Neural cell (in vitro differentiated cells): Measurements from ENCODE around the gene GOLM1. TPM values are rescaled to one million over a fixed set of nuclear protein-coding genes. Genes with fewer than 3 reads are reported as not detected.

Experiments
- H2AFZ ChIP-seq: fragments of 200-600, 300-800 bp; sonication (generic), shearing (Covaris generic); 2 replicates; pipeline ENCODE4 v1.6.0; 2014; ENCODE audit warnings: low read depth, mild to moderate bottlenecking, antibody characterized with exemption, low read length, moderate library complexity
- H3F3A ChIP-seq: fragments of 200-600 bp; shearing (Covaris generic); 2 replicates; pipeline ENCODE4 v1.6.1; 2016; ENCODE audit warnings: mild to moderate bottlenecking, moderate library complexity, mixed read lengths, antibody characterized with exemption, low read length; ENCODE audit not compliant: insufficient read depth, poor library complexity, severe bottlenecking
- H3K27ac ChIP-seq: fragments of 200-600, 300-800 bp; sonication (generic), shearing (Covaris generic); 2 replicates; pipeline ENCODE4 v1.5.1; 2014; ENCODE audit warnings: mild to moderate bottlenecking, low read length, moderate library complexity
- H3K27me3 ChIP-seq: fragments of 300-800, 200-600 bp; sonication (generic), shearing (Covaris generic); 2 replicates; pipeline ENCODE4 v1.6.0; 2014; ENCODE audit warnings: mild to moderate bottlenecking, low read depth, low read length, moderate library complexity; ENCODE audit not compliant: insufficient read depth
- H3K36me3 ChIP-seq: fragments of 300-800, 200-600 bp; sonication (generic), shearing (Covaris generic); 2 replicates; pipeline ENCODE4 v1.5.1; 2014; ENCODE audit warnings: mild to moderate bottlenecking, antibody characterized with exemption, low read length, moderate library complexity; ENCODE audit not compliant: insufficient read depth
- H3K4me2 ChIP-seq: fragments of 300-800, 200-600 bp; sonication (generic), shearing (Covaris generic); 2 replicates; pipeline ENCODE4 v1.6.0; 2014; ENCODE audit warnings: mild to moderate bottlenecking, low read length
- H3K4me3 ChIP-seq: fragments of 300-800, 200-600 bp; sonication (generic), shearing (Covaris generic); 2 replicates; pipeline ENCODE4 v1.5.1; 2014; ENCODE audit warnings: mild to moderate bottlenecking, low read length, moderate library complexity
- H3K79me2 ChIP-seq: fragments of 200-600 bp; shearing (Covaris generic); replicated peaks from 2 replicates; pipeline ENCODE4 v1.6.0; 2014; ENCODE audit warnings: mild to moderate bottlenecking, low read length, moderate library complexity; ENCODE audit not compliant: insufficient read depth
- H3K9ac ChIP-seq: fragments of 300-800, 200-600 bp; sonication (generic), shearing (Covaris generic); 2 replicates; pipeline ENCODE4 v1.6.1; 2016; ENCODE audit warnings: mild to moderate bottlenecking, low read length, mixed read lengths
- H3K9me2 ChIP-seq: fragments of 200-600 bp; shearing (Covaris generic); 2 replicates; pipeline ENCODE4 v1.6.1; 2016; ENCODE audit warnings: mild to moderate bottlenecking, low read length, mixed read lengths; ENCODE audit not compliant: insufficient read depth
- H3K9me3 ChIP-seq: fragments of 200-600, 300-800 bp; sonication (generic), shearing (Covaris generic); 2 replicates; pipeline ENCODE4 v1.6.1; 2016; ENCODE audit warnings: mild to moderate bottlenecking, mixed run types, low read length, moderate library complexity, mixed read lengths
- H4K20me1 ChIP-seq: fragments of 200-600 bp; shearing (Covaris generic); 2 replicates; pipeline ENCODE4 v1.6.1; 2016; ENCODE audit warnings: mild to moderate bottlenecking, mixed run types; ENCODE audit not compliant: insufficient read depth
- EP300 ChIP-seq: fragments of 450-650 bp; conservative IDR thresholded peaks from 2 replicates; pipeline ENCODE4 v1.6.1; 2014; ENCODE audit warnings: antibody characterized with exemption, mild to moderate bottlenecking, moderate library complexity; ENCODE audit not compliant: poor library complexity, severe bottlenecking
- EZH2 ChIP-seq: fragments of 200-600, 300-800 bp; shearing (Covaris generic), sonication (generic); IDR thresholded peaks from 2 replicates; pipeline ENCODE4 v1.6.1; 2014; ENCODE audit warnings: antibody characterized with exemption, low read length, borderline replicate concordance, mild to moderate bottlenecking; ENCODE audit not compliant: insufficient read depth, poor library complexity, severe bottlenecking
- MXI1 ChIP-seq: fragments of 450-650 bp; conservative IDR thresholded peaks from 2 replicates; pipeline ENCODE4 v1.6.1; 2014; ENCODE audit warnings: antibody characterized with exemption, mild to moderate bottlenecking; ENCODE audit not compliant: poor library complexity, severe bottlenecking
- POLR2AphosphoS5 ChIP-seq: IDR thresholded peaks from 2 replicates; pipeline ENCODE4 v1.6.1; 2012
- RAD21 ChIP-seq: fragments of 450-650 bp; conservative IDR thresholded peaks from 2 replicates; pipeline ENCODE4 v1.6.1; 2014; ENCODE audit warnings: antibody characterized with exemption, mild to moderate bottlenecking, moderate library complexity
- SMC3 ChIP-seq: fragments of 450-650 bp; conservative IDR thresholded peaks from 2 replicates; pipeline ENCODE4 v1.6.1; 2014; ENCODE audit warnings: antibody characterized with exemption, mild to moderate bottlenecking, moderate library complexity; ENCODE audit not compliant: poor library complexity
- TAF1 ChIP-seq: IDR thresholded peaks from 2 replicates; pipeline ENCODE4 v1.6.1; 2012; ENCODE audit warnings: low read depth
- polyA plus RNA-seq: library from polyadenylated mRNA; depleted of rRNA; stranded (reverse); fragments of >200 nt; gene quantifications from 2 replicates; pipeline ENCODE4 v1.2.3, GENCODE V29; 2014
- TF ChIP-seq, protein P1 (sequence below): IDR thresholded peaks from 2 replicates; pipeline ENCODE4 v1.6.1; 2012; ENCODE audit warnings: borderline replicate concordance
- TF ChIP-seq, protein P2 (sequence below): fragments of 450-650 bp; IDR thresholded peaks from 2 replicates; pipeline ENCODE4 v1.5.1; 2014; ENCODE audit warnings: antibody characterized with exemption, mild to moderate bottlenecking, moderate library complexity; ENCODE audit not compliant: poor library complexity, severe bottlenecking

GOLM1 gene
- polyA plus RNA-seq, 1 donor from 2014 or later, result 77.4 TPM

DNA sequence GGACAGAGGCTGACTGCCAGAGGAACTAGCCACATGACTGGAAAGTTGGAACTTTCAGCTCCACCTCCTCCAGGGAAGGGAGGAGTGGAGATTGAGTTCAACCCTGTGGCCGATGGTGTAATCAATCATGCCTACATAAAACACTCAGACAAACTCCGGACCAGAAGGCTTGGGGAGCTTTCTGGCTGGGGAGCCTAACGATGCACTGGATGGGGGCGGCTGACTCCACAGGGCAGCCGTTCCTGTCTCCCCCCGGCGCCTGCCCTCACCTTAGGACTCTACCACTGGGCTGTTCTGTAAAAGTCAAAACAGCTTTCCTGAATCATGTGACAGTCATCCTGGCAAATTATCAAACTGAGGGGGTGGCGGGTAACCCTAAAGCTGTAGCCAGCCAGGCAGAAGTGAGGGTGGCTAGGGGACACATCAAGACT lies 58.0 kb downstream of the GOLM1 start:
- H3K27ac ChIP-seq, result no peak overlapping the region
- TF ChIP-seq, protein P1, sequence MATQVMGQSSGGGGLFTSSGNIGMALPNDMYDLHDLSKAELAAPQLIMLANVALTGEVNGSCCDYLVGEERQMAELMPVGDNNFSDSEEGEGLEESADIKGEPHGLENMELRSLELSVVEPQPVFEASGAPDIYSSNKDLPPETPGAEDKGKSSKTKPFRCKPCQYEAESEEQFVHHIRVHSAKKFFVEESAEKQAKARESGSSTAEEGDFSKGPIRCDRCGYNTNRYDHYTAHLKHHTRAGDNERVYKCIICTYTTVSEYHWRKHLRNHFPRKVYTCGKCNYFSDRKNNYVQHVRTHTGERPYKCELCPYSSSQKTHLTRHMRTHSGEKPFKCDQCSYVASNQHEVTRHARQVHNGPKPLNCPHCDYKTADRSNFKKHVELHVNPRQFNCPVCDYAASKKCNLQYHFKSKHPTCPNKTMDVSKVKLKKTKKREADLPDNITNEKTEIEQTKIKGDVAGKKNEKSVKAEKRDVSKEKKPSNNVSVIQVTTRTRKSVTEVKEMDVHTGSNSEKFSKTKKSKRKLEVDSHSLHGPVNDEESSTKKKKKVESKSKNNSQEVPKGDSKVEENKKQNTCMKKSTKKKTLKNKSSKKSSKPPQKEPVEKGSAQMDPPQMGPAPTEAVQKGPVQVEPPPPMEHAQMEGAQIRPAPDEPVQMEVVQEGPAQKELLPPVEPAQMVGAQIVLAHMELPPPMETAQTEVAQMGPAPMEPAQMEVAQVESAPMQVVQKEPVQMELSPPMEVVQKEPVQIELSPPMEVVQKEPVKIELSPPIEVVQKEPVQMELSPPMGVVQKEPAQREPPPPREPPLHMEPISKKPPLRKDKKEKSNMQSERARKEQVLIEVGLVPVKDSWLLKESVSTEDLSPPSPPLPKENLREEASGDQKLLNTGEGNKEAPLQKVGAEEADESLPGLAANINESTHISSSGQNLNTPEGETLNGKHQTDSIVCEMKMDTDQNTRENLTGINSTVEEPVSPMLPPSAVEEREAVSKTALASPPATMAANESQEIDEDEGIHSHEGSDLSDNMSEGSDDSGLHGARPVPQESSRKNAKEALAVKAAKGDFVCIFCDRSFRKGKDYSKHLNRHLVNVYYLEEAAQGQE, result no peak
- no peak for TF ChIP-seq MXI1
- no peak for TF ChIP-seq SMC3
- TF ChIP-seq, protein P2, sequence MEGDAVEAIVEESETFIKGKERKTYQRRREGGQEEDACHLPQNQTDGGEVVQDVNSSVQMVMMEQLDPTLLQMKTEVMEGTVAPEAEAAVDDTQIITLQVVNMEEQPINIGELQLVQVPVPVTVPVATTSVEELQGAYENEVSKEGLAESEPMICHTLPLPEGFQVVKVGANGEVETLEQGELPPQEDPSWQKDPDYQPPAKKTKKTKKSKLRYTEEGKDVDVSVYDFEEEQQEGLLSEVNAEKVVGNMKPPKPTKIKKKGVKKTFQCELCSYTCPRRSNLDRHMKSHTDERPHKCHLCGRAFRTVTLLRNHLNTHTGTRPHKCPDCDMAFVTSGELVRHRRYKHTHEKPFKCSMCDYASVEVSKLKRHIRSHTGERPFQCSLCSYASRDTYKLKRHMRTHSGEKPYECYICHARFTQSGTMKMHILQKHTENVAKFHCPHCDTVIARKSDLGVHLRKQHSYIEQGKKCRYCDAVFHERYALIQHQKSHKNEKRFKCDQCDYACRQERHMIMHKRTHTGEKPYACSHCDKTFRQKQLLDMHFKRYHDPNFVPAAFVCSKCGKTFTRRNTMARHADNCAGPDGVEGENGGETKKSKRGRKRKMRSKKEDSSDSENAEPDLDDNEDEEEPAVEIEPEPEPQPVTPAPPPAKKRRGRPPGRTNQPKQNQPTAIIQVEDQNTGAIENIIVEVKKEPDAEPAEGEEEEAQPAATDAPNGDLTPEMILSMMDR, result no peak
- no peak for TF ChIP-seq EZH2
- no peak for TF ChIP-seq POLR2AphosphoS5
- TF ChIP-seq RAD21, result no peak
- TF ChIP-seq EP300, result no peak
- TF ChIP-seq TAF1, result no peak
- no peaks in the 10 kb centered on the region for H3K79me2 ChIP-seq
- no peaks in the 10 kb centered on the region for H3K36me3 ChIP-seq
- H3K4me3 ChIP-seq, result no peak overlapping the region
- H3K4me2 ChIP-seq, result no peak overlapping the region
- H2AFZ ChIP-seq, result no peak overlapping the region
- no peaks in the 10 kb centered on the region for H3K9me3 ChIP-seq
- no peaks in the 10 kb centered on the region for H3K27me3 ChIP-seq
- no peaks in the 10 kb centered on the region for H3K9me2 ChIP-seq
- H4K20me1 ChIP-seq, result no peaks in the 10 kb centered on the region
- no peak overlapping the region for H3K9ac ChIP-seq
- H3F3A ChIP-seq, result no peaks in the 10 kb centered on the region

DNA sequence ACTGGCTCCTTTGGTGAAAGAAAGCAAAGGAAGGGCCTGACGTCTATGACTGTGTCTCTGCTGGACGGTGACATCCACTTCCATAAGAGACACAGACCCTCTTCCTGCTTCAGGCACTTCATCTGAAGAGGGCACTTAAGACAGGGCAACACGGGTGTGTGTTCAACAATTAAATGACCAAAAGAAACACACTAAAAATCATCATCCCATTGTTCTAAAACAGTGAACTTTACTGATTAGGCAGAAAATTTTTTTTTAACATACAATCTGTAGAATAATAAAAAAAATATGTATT lies 58.5 kb downstream of the GOLM1 start:
- no peaks in the 10 kb centered on the region for H3K9me3 ChIP-seq
- no peaks in the 10 kb centered on the region for H3K36me3 ChIP-seq
- TF ChIP-seq SMC3 (no peak), TAF1 (no peak), RAD21 (no peak), MXI1 (no peak), EP300 (no peak)
- TF ChIP-seq, protein P2, result no peak
- TF ChIP-seq, protein P1, result no peak
- no peak overlapping the region for H3K27ac ChIP-seq
- H2AFZ ChIP-seq, result no peak overlapping the region
- H3K79me2 ChIP-seq, result no peaks in the 10 kb centered on the region
- H4K20me1 ChIP-seq, result no peaks in the 10 kb centered on the region
- no peak overlapping the region for H3K4me2 ChIP-seq
- H3K9me2 ChIP-seq, result no peaks in the 10 kb centered on the region
- no peak overlapping the region for H3K9ac ChIP-seq
- H3K4me3 ChIP-seq, result no peak overlapping the region
- H3F3A ChIP-seq, result no peaks in the 10 kb centered on the region
- no peaks in the 10 kb centered on the region for H3K27me3 ChIP-seq
